SU-DHL-6 (cell line): ENCODE data around the gene INPP4B.

Experiments used
- EZH2phosphoT487 ChIP-seq: fragments of 200-600 bp; sonication (generic), shearing (Covaris generic); conservative IDR thresholded peaks from 2 replicates; pipeline ENCODE4 v1.6.1; 2018; ENCODE audit warnings: mild to moderate bottlenecking, antibody characterized with exemption, low read length, moderate library complexity, mixed read lengths
- TF ChIP-seq, protein P1 (sequence below): fragments of 200-600 bp; sonication (generic); IDR thresholded peaks from one replicate; pipeline ENCODE4 v1.5.1; 2017; ENCODE audit warnings: antibody characterized with exemption, mild to moderate bottlenecking, low read length, moderate library complexity; ENCODE audit not compliant: insufficient read depth, poor library complexity, severe bottlenecking

GRCh38 chr4:142092941-142093340 is 753.2 kb downstream of the INPP4B start:
- TF ChIP-seq, protein P1, sequence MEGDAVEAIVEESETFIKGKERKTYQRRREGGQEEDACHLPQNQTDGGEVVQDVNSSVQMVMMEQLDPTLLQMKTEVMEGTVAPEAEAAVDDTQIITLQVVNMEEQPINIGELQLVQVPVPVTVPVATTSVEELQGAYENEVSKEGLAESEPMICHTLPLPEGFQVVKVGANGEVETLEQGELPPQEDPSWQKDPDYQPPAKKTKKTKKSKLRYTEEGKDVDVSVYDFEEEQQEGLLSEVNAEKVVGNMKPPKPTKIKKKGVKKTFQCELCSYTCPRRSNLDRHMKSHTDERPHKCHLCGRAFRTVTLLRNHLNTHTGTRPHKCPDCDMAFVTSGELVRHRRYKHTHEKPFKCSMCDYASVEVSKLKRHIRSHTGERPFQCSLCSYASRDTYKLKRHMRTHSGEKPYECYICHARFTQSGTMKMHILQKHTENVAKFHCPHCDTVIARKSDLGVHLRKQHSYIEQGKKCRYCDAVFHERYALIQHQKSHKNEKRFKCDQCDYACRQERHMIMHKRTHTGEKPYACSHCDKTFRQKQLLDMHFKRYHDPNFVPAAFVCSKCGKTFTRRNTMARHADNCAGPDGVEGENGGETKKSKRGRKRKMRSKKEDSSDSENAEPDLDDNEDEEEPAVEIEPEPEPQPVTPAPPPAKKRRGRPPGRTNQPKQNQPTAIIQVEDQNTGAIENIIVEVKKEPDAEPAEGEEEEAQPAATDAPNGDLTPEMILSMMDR: no peak
- no peak for TF ChIP-seq EZH2phosphoT487
